Fibroblast of lung (primary cell): ENCODE data around the gene ST6GALNAC1. TPM values are rescaled to one million over a fixed set of nuclear protein-coding genes. Genes with fewer than 3 reads are reported as not detected.

Experiments used
- DNase-seq, 2 donors: peaks; one replicate each; pipeline versions ENCODE4 v3.0.0 to v3.0.0-alpha.2; 2010; ENCODE audit warnings: low read depth in 2 of 2
- H2AFZ ChIP-seq: 2 replicates; pipeline ENCODE4 v1.5.1; 2012; ENCODE audit warnings: low read length, control low read depth, inconsistent platforms
- H3K27ac ChIP-seq: 2 replicates; pipeline ENCODE4 v1.5.1; 2011; ENCODE audit warnings: low read length, control low read depth; ENCODE audit not compliant: insufficient read depth
- H3K27me3 ChIP-seq: 2 replicates; pipeline ENCODE4 v1.5.1; 2011; ENCODE audit warnings: mild to moderate bottlenecking, low read length; ENCODE audit not compliant: control insufficient read depth, insufficient read depth
- H3K36me3 ChIP-seq: 2 replicates; pipeline ENCODE4 v1.5.1; 2011; ENCODE audit warnings: low read length; ENCODE audit not compliant: control insufficient read depth, insufficient read depth
- H3K4me1 ChIP-seq: 2 replicates; pipeline ENCODE4 v1.5.1; 2011; ENCODE audit warnings: low read length; ENCODE audit not compliant: control insufficient read depth, insufficient read depth; ENCODE audit errors: extremely low read depth
- H3K4me2 ChIP-seq: 2 replicates; pipeline ENCODE4 v1.5.1; 2011; ENCODE audit warnings: low read length, control low read depth; ENCODE audit not compliant: insufficient read depth; ENCODE audit errors: extremely low read depth
- H3K4me3 ChIP-seq, 4 experiments: fragments of 200-600 bp in 1 of 4; sonication (generic) in 1 of 4; replicated peaks in 1 of 4; 2 replicates each; pipeline ENCODE4 v1.5.1; 2011 to 2016; ENCODE audit warnings: low read length in 4 of 4, low read depth in 3 of 4, mild to moderate bottlenecking in 3 of 4, control low read depth in 2 of 4, inconsistent platforms in 1 of 4, mixed read lengths in 1 of 4; ENCODE audit not compliant: insufficient read depth in 1 of 4; ENCODE audit errors: control extremely low read depth in 1 of 4
- H3K79me2 ChIP-seq: 2 replicates; pipeline ENCODE4 v1.5.1; 2012; ENCODE audit warnings: mild to moderate bottlenecking, low read length, inconsistent platforms; ENCODE audit not compliant: control insufficient read depth, insufficient read depth
- H3K9ac ChIP-seq: 2 replicates; pipeline ENCODE4 v1.5.1; 2011; ENCODE audit warnings: mild to moderate bottlenecking, low read length, control low read depth; ENCODE audit not compliant: insufficient read depth
- H3K9me3 ChIP-seq: 2 replicates; pipeline ENCODE4 v1.5.1; 2012; ENCODE audit warnings: low read depth, low read length; ENCODE audit not compliant: control insufficient read depth, insufficient read depth
- H4K20me1 ChIP-seq: 2 replicates; pipeline ENCODE4 v1.5.1; 2011; ENCODE audit warnings: low read length; ENCODE audit not compliant: control insufficient read depth, insufficient read depth; ENCODE audit errors: extremely low read depth
- EZH2 ChIP-seq: IDR thresholded peaks from 2 replicates; pipeline ENCODE4 v1.5.1; 2012; ENCODE audit warnings: low read length, control low read depth, mild to moderate bottlenecking; ENCODE audit errors: missing control alignments
- polyA plus RNA-seq, 2 donors: library from polyadenylated mRNA; depleted of rRNA in 1 of 2; stranded (reverse) in 1 of 2; unstranded in 1 of 2; fragments of >200 nt; gene quantifications; 2 replicates each; pipeline ENCODE4 v1.2.1, GENCODE V29; 2011 to 2012; ENCODE audit warnings: missing spikeins in 1 of 2
- total RNA-seq: library from RNA; depleted of rRNA; stranded (reverse); fragments of >200 nt; gene quantifications from 2 replicates; pipeline ENCODE4 v1.2.1, GENCODE V29; 2014
- TF ChIP-seq, protein P1 (sequence below), 2 donors: IDR thresholded peaks in 1 of 2; conservative IDR thresholded peaks in 1 of 2; 1 replicate in 1 of 2; 2 replicates in 1 of 2; pipeline ENCODE4 v1.5.1; 2011 to 2012; ENCODE audit warnings: low read length in 2 of 2, control low read depth in 1 of 2, inconsistent platforms in 1 of 2, low read depth in 1 of 2, mild to moderate bottlenecking in 1 of 2

The ST6GALNAC1 gene
- total and polyA plus RNA-seq, 2 donors (not counting 1 experiment from before 2014, with no cell fraction given): not detected

DNA sequence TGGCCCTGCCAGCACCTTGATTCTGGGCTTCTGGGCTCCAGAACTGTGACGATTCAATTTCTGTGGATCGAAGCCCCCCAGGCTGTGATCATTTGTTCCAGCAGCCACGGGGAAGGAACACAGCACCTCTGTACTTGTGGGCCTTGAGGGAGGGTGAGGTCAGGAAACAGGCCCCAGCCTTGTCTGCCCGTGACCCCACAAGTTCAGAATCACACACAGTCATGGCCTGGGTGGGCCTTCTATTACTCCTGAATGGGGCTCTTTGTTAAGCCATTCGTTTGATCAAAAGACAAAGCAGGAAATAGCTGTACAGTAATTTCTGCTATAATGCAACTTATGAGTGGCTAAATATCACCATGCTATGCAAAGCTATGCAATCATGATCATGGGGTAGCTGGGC is 68.0 kb downstream of the ST6GALNAC1 start:
- H3K9me3 ChIP-seq: no peaks in the 10 kb centered on the region
- no peak overlapping the region for H2AFZ ChIP-seq
- H3K4me3 ChIP-seq: no peak overlapping the region
- TF ChIP-seq EZH2: no peak
- TF ChIP-seq, protein P1, sequence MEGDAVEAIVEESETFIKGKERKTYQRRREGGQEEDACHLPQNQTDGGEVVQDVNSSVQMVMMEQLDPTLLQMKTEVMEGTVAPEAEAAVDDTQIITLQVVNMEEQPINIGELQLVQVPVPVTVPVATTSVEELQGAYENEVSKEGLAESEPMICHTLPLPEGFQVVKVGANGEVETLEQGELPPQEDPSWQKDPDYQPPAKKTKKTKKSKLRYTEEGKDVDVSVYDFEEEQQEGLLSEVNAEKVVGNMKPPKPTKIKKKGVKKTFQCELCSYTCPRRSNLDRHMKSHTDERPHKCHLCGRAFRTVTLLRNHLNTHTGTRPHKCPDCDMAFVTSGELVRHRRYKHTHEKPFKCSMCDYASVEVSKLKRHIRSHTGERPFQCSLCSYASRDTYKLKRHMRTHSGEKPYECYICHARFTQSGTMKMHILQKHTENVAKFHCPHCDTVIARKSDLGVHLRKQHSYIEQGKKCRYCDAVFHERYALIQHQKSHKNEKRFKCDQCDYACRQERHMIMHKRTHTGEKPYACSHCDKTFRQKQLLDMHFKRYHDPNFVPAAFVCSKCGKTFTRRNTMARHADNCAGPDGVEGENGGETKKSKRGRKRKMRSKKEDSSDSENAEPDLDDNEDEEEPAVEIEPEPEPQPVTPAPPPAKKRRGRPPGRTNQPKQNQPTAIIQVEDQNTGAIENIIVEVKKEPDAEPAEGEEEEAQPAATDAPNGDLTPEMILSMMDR (conservative IDR thresholded peaks at IDR 0.05 in 1 of 2, IDR thresholded peaks at IDR 0.05 in 1 of 2; ENCODE audit: low read depth in 1 of 2, low read length in 2 of 2): no peak
- no peak overlapping the region for H3K27ac ChIP-seq
- H3K79me2 ChIP-seq: no peaks in the 10 kb centered on the region
- no peak overlapping the region for H3K9ac ChIP-seq
- no peak overlapping the region for H3K4me2 ChIP-seq
- H3K27me3 ChIP-seq: no peaks in the 10 kb centered on the region
- H3K36me3 ChIP-seq: no peaks in the 10 kb centered on the region
- H3K4me1 ChIP-seq: no peaks in the 10 kb centered on the region
- no peaks in the 10 kb centered on the region for H4K20me1 ChIP-seq
- DNase-seq: no peak

Other genes starting within 250 kb of the ST6GALNAC1 start
- gene UBE2O, start 190.6 kb downstream of the ST6GALNAC1 start, total RNA-seq: 9.2 and 12.4 TPM in 2 replicates
- 10.8 and 11.5 TPM in 2 replicates for gene UBE2O, start 190.6 kb downstream of the ST6GALNAC1 start, polyA plus RNA-seq
- not detected in 2 replicates for gene AANAT, start 176.2 kb downstream of the ST6GALNAC1 start, total RNA-seq
- not detected in 2 replicates for gene AANAT, start 176.2 kb downstream of the ST6GALNAC1 start, polyA plus RNA-seq
- gene RHBDF2, start 142.3 kb downstream of the ST6GALNAC1 start, total RNA-seq: 3.9 and 5.1 TPM in 2 replicates
- gene RHBDF2, start 142.3 kb downstream of the ST6GALNAC1 start, polyA plus RNA-seq: 0.94 and 1.7 TPM in 2 replicates
- gene CYGB, start 106.0 kb downstream of the ST6GALNAC1 start, total RNA-seq: 12.4 and 19.5 TPM in 2 replicates
- 9.1 and 10.0 TPM in 2 replicates for gene CYGB, start 106.0 kb downstream of the ST6GALNAC1 start, polyA plus RNA-seq
- 4.1 and 4.3 TPM in 2 replicates for gene PRCD, start 103.7 kb downstream of the ST6GALNAC1 start, total RNA-seq
- 0.72 and 0.89 TPM in 2 replicates for gene PRCD, start 103.7 kb downstream of the ST6GALNAC1 start, polyA plus RNA-seq
- gene ST6GALNAC2, start 57.9 kb downstream of the ST6GALNAC1 start, total RNA-seq: 0.83 and 1.0 TPM in 2 replicates
- 0.42 and 1.3 TPM in 2 replicates for gene ST6GALNAC2, start 57.9 kb downstream of the ST6GALNAC1 start, polyA plus RNA-seq
- gene MXRA7, start 67.2 kb upstream of the ST6GALNAC1 start, total RNA-seq: 127 and 142 TPM in 2 replicates
- 215 and 307 TPM in 2 replicates for gene MXRA7, start 67.2 kb upstream of the ST6GALNAC1 start, polyA plus RNA-seq
- gene JMJD6, start 82.8 kb upstream of the ST6GALNAC1 start, total RNA-seq: 13.6 and 16.2 TPM in 2 replicates
- gene JMJD6, start 82.8 kb upstream of the ST6GALNAC1 start, polyA plus RNA-seq: 16.5 and 17.7 TPM in 2 replicates
- gene METTL23, start 83.1 kb upstream of the ST6GALNAC1 start, total RNA-seq: 21.1 and 26.4 TPM in 2 replicates
- gene METTL23, start 83.1 kb upstream of the ST6GALNAC1 start, polyA plus RNA-seq: 34.5 and 35.1 TPM in 2 replicates
- 59.6 and 77.5 TPM in 2 replicates for gene SRSF2, start 93.6 kb upstream of the ST6GALNAC1 start, total RNA-seq
- gene SRSF2, start 93.6 kb upstream of the ST6GALNAC1 start, polyA plus RNA-seq: 203 and 238 TPM in 2 replicates
- 15.7 and 31.4 TPM in 2 replicates for gene MFSD11, start 94.4 kb upstream of the ST6GALNAC1 start, total RNA-seq
- gene MFSD11, start 94.4 kb upstream of the ST6GALNAC1 start, polyA plus RNA-seq: 20.1 and 22.4 TPM in 2 replicates
- 0.17 and 0.26 TPM in 2 replicates for gene MGAT5B, start 224.6 kb upstream of the ST6GALNAC1 start, total RNA-seq
- gene MGAT5B, start 224.6 kb upstream of the ST6GALNAC1 start, polyA plus RNA-seq: 0.09 and 0.35 TPM in 2 replicates